Measurements from ENCODE around the gene TAB2.

- TF ChIP-seq GATA2 (IDR thresholded peaks at IDR 0.05; ENCODE audit: low read depth, low read length) (no peak), GATA3 (IDR thresholded peaks at IDR 0.05; ENCODE audit: low read depth, low read length) (no peak)
Measured at GRCh38 chr6:149354009-149354408, 36.5 kb downstream of the TAB2 start.

Data from SH-SY5Y (cell line).